ENCODE results near the gene ATR.

DNA sequence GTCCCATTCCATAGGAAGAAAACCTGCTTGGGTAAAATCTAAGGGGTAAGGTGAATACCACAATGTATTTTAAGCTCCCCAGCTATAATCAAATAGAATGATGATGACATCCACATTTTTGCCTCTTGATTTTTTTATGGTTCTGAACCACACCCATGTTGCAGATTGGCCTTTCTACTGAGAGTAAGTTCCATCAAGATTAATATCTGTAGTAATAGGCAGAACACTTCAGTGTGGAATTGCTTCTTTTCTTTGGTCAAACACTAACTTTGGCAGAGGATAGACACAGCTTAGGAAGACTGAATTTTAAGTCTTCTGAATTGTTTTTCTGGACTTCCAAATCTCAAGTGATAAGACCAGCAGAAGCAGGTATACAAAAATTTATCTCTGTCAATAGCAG is 44.7 kb upstream of the ATR start:
- TF ChIP-seq, protein P1, sequence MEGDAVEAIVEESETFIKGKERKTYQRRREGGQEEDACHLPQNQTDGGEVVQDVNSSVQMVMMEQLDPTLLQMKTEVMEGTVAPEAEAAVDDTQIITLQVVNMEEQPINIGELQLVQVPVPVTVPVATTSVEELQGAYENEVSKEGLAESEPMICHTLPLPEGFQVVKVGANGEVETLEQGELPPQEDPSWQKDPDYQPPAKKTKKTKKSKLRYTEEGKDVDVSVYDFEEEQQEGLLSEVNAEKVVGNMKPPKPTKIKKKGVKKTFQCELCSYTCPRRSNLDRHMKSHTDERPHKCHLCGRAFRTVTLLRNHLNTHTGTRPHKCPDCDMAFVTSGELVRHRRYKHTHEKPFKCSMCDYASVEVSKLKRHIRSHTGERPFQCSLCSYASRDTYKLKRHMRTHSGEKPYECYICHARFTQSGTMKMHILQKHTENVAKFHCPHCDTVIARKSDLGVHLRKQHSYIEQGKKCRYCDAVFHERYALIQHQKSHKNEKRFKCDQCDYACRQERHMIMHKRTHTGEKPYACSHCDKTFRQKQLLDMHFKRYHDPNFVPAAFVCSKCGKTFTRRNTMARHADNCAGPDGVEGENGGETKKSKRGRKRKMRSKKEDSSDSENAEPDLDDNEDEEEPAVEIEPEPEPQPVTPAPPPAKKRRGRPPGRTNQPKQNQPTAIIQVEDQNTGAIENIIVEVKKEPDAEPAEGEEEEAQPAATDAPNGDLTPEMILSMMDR (IDR thresholded peaks at IDR 0.05; ENCODE audit: insufficient read depth, low read length): no peak
- TF ChIP-seq POLR2AphosphoS5 (IDR thresholded peaks at IDR 0.05; ENCODE audit: low read depth) (no peak), GABPA (IDR thresholded peaks at IDR 0.05; ENCODE audit: low read depth) (no peak), SPI1 (IDR thresholded peaks at IDR 0.05; ENCODE audit: borderline replicate concordance, low read depth) (no peak)
- TF ChIP-seq, protein P2, sequence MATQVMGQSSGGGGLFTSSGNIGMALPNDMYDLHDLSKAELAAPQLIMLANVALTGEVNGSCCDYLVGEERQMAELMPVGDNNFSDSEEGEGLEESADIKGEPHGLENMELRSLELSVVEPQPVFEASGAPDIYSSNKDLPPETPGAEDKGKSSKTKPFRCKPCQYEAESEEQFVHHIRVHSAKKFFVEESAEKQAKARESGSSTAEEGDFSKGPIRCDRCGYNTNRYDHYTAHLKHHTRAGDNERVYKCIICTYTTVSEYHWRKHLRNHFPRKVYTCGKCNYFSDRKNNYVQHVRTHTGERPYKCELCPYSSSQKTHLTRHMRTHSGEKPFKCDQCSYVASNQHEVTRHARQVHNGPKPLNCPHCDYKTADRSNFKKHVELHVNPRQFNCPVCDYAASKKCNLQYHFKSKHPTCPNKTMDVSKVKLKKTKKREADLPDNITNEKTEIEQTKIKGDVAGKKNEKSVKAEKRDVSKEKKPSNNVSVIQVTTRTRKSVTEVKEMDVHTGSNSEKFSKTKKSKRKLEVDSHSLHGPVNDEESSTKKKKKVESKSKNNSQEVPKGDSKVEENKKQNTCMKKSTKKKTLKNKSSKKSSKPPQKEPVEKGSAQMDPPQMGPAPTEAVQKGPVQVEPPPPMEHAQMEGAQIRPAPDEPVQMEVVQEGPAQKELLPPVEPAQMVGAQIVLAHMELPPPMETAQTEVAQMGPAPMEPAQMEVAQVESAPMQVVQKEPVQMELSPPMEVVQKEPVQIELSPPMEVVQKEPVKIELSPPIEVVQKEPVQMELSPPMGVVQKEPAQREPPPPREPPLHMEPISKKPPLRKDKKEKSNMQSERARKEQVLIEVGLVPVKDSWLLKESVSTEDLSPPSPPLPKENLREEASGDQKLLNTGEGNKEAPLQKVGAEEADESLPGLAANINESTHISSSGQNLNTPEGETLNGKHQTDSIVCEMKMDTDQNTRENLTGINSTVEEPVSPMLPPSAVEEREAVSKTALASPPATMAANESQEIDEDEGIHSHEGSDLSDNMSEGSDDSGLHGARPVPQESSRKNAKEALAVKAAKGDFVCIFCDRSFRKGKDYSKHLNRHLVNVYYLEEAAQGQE (IDR thresholded peaks at IDR 0.05; ENCODE audit: insufficient replicate concordance, low read depth): no peak

Measured in HL-60 (cell line).